ENCODE measurements around the gene BROX.
A peak's percentile ranks its signal among the peaks of the same experiment; 100 is the strongest.
"Not testable (repeated sequence)": the region's sequence is repeated elsewhere in the genome, so short reads cannot be mapped to it uniquely, and the experiment has no call there.

Gene BROX, protein sequence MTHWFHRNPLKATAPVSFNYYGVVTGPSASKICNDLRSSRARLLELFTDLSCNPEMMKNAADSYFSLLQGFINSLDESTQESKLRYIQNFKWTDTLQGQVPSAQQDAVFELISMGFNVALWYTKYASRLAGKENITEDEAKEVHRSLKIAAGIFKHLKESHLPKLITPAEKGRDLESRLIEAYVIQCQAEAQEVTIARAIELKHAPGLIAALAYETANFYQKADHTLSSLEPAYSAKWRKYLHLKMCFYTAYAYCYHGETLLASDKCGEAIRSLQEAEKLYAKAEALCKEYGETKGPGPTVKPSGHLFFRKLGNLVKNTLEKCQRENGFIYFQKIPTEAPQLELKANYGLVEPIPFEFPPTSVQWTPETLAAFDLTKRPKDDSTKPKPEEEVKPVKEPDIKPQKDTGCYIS

DNA sequence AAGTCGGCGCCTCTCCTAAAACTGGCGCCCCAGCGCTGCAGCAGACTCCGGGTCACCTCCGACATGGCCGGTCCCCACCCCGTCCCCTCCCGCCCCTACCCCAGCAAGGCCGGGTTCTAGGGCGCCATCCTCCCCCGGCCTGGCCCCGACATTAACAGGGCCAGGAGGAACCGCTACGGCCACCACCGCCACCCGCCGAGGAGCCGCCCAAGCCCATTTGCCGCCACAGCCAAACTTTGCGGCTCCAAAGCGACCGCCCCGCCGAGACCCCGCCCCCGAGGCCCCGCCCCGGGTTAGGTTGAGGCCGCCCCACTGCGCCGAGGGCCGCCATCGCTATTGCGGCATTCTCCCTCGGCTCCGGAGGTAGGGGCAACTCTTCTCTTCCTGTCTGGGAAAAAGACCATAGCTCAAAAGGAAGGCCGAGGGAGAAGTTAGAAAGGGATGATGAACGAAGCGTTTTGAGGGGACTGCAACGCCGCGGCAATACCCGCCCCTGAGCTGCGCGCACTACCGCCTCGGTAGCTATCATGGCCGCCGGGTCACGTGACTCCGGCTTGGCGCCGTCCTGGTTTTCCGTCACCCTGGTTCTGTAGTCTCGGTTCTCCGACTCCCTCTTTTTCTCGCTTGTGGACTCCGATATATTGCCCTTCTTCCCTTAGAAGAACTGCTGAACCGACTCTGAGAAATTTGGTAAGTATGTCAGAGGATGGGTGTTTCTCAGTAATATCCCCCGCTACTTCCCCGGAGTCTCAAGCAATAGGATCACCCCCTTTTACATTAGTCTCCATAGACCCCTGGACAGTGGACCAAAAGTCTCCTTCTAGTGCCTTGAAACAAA lies at the start of gene BROX, which contains the start of gene AIDA:
Gene BROX (plus strand): TSS at position 312 of the 838 bp plus-strand sequence. CDS start 3,136 bp downstream, outside the sequence.
Gene AIDA (minus strand): TSS at position 239 of the 838 bp plus-strand sequence. CDS start 174 bp downstream, at position 65.
- DNase-seq (ENCODE audit: low read depth), result peak; percentile 92
- TF ChIP-seq, protein P1, sequence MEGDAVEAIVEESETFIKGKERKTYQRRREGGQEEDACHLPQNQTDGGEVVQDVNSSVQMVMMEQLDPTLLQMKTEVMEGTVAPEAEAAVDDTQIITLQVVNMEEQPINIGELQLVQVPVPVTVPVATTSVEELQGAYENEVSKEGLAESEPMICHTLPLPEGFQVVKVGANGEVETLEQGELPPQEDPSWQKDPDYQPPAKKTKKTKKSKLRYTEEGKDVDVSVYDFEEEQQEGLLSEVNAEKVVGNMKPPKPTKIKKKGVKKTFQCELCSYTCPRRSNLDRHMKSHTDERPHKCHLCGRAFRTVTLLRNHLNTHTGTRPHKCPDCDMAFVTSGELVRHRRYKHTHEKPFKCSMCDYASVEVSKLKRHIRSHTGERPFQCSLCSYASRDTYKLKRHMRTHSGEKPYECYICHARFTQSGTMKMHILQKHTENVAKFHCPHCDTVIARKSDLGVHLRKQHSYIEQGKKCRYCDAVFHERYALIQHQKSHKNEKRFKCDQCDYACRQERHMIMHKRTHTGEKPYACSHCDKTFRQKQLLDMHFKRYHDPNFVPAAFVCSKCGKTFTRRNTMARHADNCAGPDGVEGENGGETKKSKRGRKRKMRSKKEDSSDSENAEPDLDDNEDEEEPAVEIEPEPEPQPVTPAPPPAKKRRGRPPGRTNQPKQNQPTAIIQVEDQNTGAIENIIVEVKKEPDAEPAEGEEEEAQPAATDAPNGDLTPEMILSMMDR (IDR thresholded peaks at IDR 0.05; ENCODE audit: insufficient read depth, low read depth, low read length, missing control alignments), result no peak
- peak within 1 kb of the TSS; percentile 100 for H3K4me3 ChIP-seq (ENCODE audit: low read depth, low read length)

- no peak overlapping the region for H3K4me3 ChIP-seq (ENCODE audit: low read depth, low read length)
- TF ChIP-seq, protein P1 (IDR thresholded peaks at IDR 0.05; ENCODE audit: insufficient read depth, low read depth, low read length, missing control alignments), result no peak
- DNase-seq (ENCODE audit: low read depth), result no peak
Observed at GRCh38 chr1:222663431-222663934, 48.9 kb upstream of the BROX start.

DNA sequence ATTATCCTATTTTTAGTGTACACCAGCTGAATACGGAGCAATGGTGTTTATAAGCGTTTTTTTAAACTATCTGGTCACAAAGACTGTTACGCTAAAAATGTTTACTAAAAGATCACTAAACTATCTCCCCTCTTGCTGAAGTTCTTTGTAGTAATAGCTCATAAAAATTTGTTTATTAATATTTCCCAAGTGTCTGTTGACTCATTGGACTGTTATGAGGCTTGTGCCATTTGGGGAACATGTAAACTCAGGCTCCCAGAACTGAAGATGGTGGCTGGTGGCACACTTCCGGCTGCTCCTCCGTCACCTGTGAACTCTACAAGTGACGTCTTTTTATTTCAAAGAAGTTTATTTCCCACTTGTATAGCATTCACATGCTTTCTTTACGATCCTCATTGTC lies 46.4 kb upstream of the BROX start:
- no peak overlapping the region for H3K4me3 ChIP-seq (ENCODE audit: low read depth, low read length)
- TF ChIP-seq, protein P1 (IDR thresholded peaks at IDR 0.05; ENCODE audit: insufficient read depth, low read depth, low read length, missing control alignments), result no peak
- no peak for DNase-seq (ENCODE audit: low read depth)

DNA sequence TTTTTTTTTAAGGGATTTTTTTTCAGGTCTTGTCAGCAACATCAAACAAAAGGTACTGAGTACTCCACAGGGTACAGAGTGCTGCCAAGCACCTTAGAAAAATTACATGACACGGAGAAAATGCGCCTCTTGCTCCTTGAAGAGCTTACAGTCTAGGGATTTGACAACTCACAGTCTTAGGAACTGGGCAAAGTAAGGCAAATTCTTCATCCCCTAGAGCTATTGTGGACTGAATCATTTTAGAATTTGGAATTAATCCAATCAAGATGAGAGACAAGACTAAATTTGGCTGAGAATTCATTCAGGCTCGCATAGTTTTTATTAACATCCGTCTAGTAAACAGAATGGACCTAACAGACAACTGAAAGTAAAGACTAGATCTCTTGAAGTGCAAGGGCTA lies 44.2 kb upstream of the BROX start:
- not testable (repeated sequence) for H3K4me3 ChIP-seq (ENCODE audit: low read depth, low read length); DNase-seq (ENCODE audit: low read depth)

GRCh38 chr1:222669107-222669506 lies 43.3 kb upstream of the BROX start:
- DNase-seq (ENCODE audit: low read depth); H3K4me3 ChIP-seq (ENCODE audit: low read depth, low read length): not testable (repeated sequence)

DNA sequence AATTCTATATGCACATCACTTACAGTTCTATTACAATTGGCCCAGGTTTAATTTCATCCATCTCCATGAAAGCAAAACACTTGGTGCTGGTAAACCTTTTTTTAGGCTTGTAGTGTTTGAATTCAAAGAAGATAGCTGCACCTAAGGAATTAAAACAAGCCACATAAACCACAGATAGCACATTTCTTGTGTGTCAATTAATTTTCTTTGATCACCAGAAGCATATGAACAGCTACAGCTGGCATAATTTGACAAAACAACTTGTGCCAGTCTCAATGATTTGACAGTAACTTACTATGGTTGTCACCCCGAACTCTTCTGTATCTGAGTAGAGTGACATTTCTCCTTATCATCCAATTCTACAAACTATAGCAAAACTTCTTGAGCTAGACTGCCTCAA lies 42.3 kb upstream of the BROX start:
- TF ChIP-seq, protein P1 (IDR thresholded peaks at IDR 0.05; ENCODE audit: insufficient read depth, low read depth, low read length, missing control alignments), result no peak
- DNase-seq (ENCODE audit: low read depth), result no peak
- H3K4me3 ChIP-seq (ENCODE audit: low read depth, low read length), result no peak overlapping the region

GRCh38 chr1:222680080-222680479 lies 32.3 kb upstream of the BROX start:
- TF ChIP-seq, protein P1 (IDR thresholded peaks at IDR 0.05; ENCODE audit: insufficient read depth, low read depth, low read length, missing control alignments), result no peak
- DNase-seq (ENCODE audit: low read depth), result no peak

More at GRCh38 chr1:222680080-222680479, 32.3 kb upstream of the BROX start:
- H3K4me3 ChIP-seq (ENCODE audit: low read depth, low read length), result no peak overlapping the region

Measured in GM12865 (cell line).